HCT116 (cell line): ENCODE data around the gene ELK4.

ENCODE experiments used
- CTCF ChIP-seq, 3 experiments: fragments of 200-600 bp in 1 of 3; sonication (generic) in 1 of 3; IDR thresholded peaks in 2 of 3; conservative IDR thresholded peaks in 1 of 3; 2 replicates each; pipeline ENCODE4 v1.5.1; 2012 to 2017; ENCODE audit warnings: low read depth in 2 of 3, low read length in 2 of 3, antibody characterized with exemption in 1 of 3, borderline replicate concordance in 1 of 3, control low read depth in 1 of 3, mild to moderate bottlenecking in 1 of 3, mixed read lengths in 1 of 3, mixed run types in 1 of 3, moderate library complexity in 1 of 3; ENCODE audit not compliant: insufficient read depth in 1 of 3
- EZH2 ChIP-seq: fragments of 200-600 bp; sonication (generic); IDR thresholded peaks from 2 replicates; pipeline ENCODE4 v1.6.1; 2017; ENCODE audit warnings: antibody characterized with exemption, mixed run types
- MAX ChIP-seq: IDR thresholded peaks from 2 replicates; pipeline ENCODE4 v1.6.1; 2012
- POLR2A ChIP-seq: IDR thresholded peaks from 2 replicates; pipeline ENCODE4 v1.7.0; 2011; ENCODE audit warnings: borderline replicate concordance; ENCODE audit not compliant: insufficient read depth, insufficient read length; ENCODE audit errors: extremely low read depth
- RAD21 ChIP-seq: IDR thresholded peaks from 2 replicates; pipeline ENCODE4 v1.6.1; 2012; ENCODE audit warnings: low read depth, mild to moderate bottlenecking
- REST ChIP-seq: IDR thresholded peaks from 2 replicates; pipeline ENCODE4 v1.6.1; 2012; ENCODE audit warnings: low read depth

GRCh38 chr1:205610036-205610435 lies 21.8 kb downstream of the ELK4 start:
- TF ChIP-seq EZH2 (no peak), POLR2A (no peak), CTCF (IDR thresholded peaks at IDR 0.05 in 2 of 3, conservative IDR thresholded peaks at IDR 0.05 in 1 of 3; ENCODE audit: borderline replicate concordance in 1 of 3, insufficient read depth in 1 of 3, low read depth in 2 of 3, low read length in 2 of 3) (no peak), REST (no peak), RAD21 (no peak), MAX (no peak)
